ENCODE data around the gene TNS3.

TNS3 gene

DNA sequence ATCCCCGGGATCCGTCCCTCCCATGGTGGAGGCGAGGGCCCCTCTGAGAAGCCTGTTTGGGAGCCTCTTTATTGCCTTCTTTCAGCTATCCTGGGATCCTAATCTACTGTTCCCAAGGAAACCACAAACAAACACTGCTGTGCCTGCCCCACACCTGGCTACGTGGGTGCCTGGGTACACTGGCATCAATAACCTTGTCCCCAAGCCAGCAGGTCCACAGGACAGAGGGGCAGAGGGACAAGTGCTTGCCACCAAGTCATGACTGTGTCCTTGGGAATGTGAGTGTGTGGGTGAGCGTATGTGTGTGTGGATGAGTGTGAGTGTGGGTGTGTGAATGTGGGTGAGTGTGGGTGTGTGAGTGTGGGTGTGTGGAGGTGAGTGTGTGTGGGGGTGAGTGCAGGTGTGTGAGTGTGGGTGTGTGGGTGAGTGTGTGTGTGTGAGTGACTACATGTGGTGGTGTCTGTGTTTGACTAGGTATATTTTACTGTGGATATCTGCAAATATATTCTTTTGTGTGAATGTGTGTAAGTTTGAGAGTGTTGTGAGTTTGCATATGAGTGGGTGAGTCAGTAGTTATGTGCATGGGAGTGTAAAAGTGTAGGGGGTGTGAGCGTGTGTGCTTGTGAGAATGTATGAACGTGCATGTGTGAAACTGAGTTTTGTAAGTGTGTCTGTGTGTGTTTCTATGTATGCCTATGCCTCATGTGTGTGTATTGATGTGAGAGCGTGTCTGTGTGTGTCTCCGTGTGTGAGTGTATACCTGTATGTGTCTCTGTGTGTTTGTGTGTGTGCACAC lies 96.1 kb downstream of the TNS3 start:
- DNase-seq (ENCODE audit: low read depth in 1 of 2, low spot score in 1 of 2) = no peak
- no peak overlapping the region for H3K4me3 ChIP-seq (replicated peaks; ENCODE audit: insufficient read depth, low read length)
- no peak overlapping the region for H3K27ac ChIP-seq (replicated peaks)

DNA sequence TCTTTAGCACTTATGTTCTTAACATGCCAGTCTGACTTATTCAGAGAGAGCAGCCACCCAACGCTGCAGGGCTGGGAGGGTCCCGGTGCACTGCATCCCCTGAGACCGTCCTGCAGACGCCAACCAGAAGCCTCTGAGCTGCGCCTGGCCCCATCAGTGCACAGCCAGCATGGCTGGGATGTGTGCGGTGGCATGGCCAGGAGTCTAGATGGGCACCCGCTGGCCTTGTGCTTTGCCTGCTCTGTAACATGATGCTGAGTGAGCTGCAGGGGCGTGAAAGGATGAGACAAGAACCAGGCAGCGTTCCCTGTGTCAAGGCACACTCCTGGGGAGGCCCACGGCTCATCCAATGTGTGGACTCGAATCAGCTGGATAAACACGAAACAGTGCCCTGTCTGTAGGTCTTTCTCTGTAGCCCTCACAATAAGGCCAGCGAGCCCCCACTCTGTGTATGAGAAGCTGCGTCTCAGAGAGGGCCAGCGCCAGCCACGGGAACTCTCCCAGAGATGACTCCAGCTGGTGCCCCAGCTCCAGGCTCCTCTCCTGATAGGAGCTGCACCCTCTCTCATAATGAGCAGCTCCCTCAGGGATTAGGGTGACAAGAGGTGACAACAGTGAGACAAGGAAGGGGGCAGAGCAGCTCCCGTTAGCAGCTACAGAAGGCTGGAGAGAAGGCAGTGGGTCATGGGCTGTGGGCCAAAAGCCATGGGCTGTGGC lies 96.8 kb downstream of the TNS3 start:
- Histone ChIP-seq H3K4me3 (replicated peaks; ENCODE audit: insufficient read depth, low read length) (no peak overlapping the region), H3K27ac (replicated peaks) (no peak overlapping the region), H3K27me3 (ENCODE audit: insufficient read depth, poor library complexity, severe bottlenecking) (no peaks in the 10 kb centered on the region)
- DNase-seq (ENCODE audit: low read depth in 1 of 2, low spot score in 1 of 2) = no peak
- TF ChIP-seq, protein P1, sequence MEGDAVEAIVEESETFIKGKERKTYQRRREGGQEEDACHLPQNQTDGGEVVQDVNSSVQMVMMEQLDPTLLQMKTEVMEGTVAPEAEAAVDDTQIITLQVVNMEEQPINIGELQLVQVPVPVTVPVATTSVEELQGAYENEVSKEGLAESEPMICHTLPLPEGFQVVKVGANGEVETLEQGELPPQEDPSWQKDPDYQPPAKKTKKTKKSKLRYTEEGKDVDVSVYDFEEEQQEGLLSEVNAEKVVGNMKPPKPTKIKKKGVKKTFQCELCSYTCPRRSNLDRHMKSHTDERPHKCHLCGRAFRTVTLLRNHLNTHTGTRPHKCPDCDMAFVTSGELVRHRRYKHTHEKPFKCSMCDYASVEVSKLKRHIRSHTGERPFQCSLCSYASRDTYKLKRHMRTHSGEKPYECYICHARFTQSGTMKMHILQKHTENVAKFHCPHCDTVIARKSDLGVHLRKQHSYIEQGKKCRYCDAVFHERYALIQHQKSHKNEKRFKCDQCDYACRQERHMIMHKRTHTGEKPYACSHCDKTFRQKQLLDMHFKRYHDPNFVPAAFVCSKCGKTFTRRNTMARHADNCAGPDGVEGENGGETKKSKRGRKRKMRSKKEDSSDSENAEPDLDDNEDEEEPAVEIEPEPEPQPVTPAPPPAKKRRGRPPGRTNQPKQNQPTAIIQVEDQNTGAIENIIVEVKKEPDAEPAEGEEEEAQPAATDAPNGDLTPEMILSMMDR (IDR thresholded peaks at IDR 0.05; ENCODE audit: insufficient read depth, low read length) = no peak
- TF ChIP-seq POLR2AphosphoS5 (IDR thresholded peaks at IDR 0.05; ENCODE audit: low read depth) (no peak), GABPA (IDR thresholded peaks at IDR 0.05; ENCODE audit: low read depth) (no peak), SPI1 (IDR thresholded peaks at IDR 0.05; ENCODE audit: borderline replicate concordance, low read depth) (no peak)
- TF ChIP-seq, protein P2, sequence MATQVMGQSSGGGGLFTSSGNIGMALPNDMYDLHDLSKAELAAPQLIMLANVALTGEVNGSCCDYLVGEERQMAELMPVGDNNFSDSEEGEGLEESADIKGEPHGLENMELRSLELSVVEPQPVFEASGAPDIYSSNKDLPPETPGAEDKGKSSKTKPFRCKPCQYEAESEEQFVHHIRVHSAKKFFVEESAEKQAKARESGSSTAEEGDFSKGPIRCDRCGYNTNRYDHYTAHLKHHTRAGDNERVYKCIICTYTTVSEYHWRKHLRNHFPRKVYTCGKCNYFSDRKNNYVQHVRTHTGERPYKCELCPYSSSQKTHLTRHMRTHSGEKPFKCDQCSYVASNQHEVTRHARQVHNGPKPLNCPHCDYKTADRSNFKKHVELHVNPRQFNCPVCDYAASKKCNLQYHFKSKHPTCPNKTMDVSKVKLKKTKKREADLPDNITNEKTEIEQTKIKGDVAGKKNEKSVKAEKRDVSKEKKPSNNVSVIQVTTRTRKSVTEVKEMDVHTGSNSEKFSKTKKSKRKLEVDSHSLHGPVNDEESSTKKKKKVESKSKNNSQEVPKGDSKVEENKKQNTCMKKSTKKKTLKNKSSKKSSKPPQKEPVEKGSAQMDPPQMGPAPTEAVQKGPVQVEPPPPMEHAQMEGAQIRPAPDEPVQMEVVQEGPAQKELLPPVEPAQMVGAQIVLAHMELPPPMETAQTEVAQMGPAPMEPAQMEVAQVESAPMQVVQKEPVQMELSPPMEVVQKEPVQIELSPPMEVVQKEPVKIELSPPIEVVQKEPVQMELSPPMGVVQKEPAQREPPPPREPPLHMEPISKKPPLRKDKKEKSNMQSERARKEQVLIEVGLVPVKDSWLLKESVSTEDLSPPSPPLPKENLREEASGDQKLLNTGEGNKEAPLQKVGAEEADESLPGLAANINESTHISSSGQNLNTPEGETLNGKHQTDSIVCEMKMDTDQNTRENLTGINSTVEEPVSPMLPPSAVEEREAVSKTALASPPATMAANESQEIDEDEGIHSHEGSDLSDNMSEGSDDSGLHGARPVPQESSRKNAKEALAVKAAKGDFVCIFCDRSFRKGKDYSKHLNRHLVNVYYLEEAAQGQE (IDR thresholded peaks at IDR 0.05; ENCODE audit: insufficient replicate concordance, low read depth) = no peak

More for the DNA sequence above, 96.1 kb downstream of the TNS3 start:
- TF ChIP-seq SPI1 (IDR thresholded peaks at IDR 0.05; ENCODE audit: borderline replicate concordance, low read depth) (no peak), POLR2AphosphoS5 (IDR thresholded peaks at IDR 0.05; ENCODE audit: low read depth) (no peak), GABPA (IDR thresholded peaks at IDR 0.05; ENCODE audit: low read depth) (no peak)
- TF ChIP-seq, protein P2 (IDR thresholded peaks at IDR 0.05; ENCODE audit: insufficient replicate concordance, low read depth) = no peak
- TF ChIP-seq, protein P1 (IDR thresholded peaks at IDR 0.05; ENCODE audit: insufficient read depth, low read length) = no peak
- no peaks in the 10 kb centered on the region for H3K27me3 ChIP-seq (ENCODE audit: insufficient read depth, poor library complexity, severe bottlenecking)

DNA sequence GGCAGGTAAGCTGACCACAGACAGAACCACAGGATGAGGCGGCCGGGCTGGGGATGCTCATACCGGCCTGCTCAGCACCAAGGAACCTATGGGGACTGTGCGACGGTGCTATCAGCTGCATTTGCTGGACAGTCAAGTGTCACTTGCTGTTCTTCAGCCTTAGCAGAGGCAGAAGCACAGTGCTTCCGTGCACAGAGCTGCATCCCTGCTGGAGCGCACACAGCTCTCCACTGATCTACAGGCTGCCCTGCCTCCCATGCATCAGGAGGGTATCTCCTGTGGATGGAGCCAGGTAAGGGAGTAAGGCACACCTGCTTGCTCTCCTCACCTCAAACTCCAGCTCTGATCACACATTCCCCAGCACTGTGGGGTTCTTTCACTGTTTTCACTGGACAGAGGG lies 97.5 kb downstream of the TNS3 start:
- no peak for DNase-seq (ENCODE audit: low read depth in 1 of 2, low spot score in 1 of 2)
- TF ChIP-seq POLR2AphosphoS5 (IDR thresholded peaks at IDR 0.05; ENCODE audit: low read depth) = no peak
- TF ChIP-seq, protein P1 (IDR thresholded peaks at IDR 0.05; ENCODE audit: insufficient read depth, low read length) = no peak
- no peak for TF ChIP-seq SPI1 (IDR thresholded peaks at IDR 0.05; ENCODE audit: borderline replicate concordance, low read depth)
- TF ChIP-seq, protein P2 (IDR thresholded peaks at IDR 0.05; ENCODE audit: insufficient replicate concordance, low read depth) = no peak
- TF ChIP-seq GABPA (IDR thresholded peaks at IDR 0.05; ENCODE audit: low read depth) = no peak
- no peak overlapping the region for H3K27ac ChIP-seq (replicated peaks)
- no peaks in the 10 kb centered on the region for H3K27me3 ChIP-seq (ENCODE audit: insufficient read depth, poor library complexity, severe bottlenecking)
- no peak overlapping the region for H3K4me3 ChIP-seq (replicated peaks; ENCODE audit: insufficient read depth, low read length)

Data from HL-60 (cell line).